Measurements from ENCODE around the gene MYO5C. TPM values are rescaled to one million over a fixed set of nuclear protein-coding genes. Genes with fewer than 3 reads are reported as not detected.

Gene MYO5C
- total and polyA plus RNA-seq, 2 donors (not counting 3 experiments of a cell fraction or from before 2014, with no cell fraction given): 7.5 to 19.4 TPM

DNA sequence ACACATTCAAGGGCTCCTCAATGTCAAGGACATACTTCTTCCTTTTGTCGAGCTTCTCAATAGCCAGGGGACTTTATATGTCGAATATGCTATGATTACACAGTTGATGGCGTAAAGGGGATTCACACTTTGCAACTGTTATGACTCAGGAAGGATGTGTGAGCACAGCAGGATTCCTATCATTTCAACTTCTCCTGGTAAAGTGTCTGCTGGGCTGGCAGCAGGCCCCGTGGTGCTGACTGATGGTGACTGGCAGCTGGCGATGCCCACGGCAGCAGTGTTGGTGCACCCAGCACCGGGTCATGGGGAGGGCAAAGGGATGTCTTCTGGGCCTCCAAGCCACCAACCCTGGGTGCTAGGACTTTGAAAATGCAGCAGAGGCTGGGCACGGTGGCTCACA lies 59.6 kb downstream of the MYO5C start:
- Histone ChIP-seq H4K20me1 (replicated peaks; ENCODE audit: control insufficient read depth, extremely low read depth, insufficient read depth, low read length) (no peaks in the 10 kb centered on the region), H2AFZ (ENCODE audit: low read depth, low read length) (no peak overlapping the region), H3K27ac (ENCODE audit: insufficient read depth, low read depth, low read length) (no peak overlapping the region), H3K36me3 (ENCODE audit: control insufficient read depth in 2 of 2, extremely low read depth in 1 of 2, insufficient read depth in 2 of 2, low read length in 2 of 2) (peaks cover 0 to 5% of the 10 kb centered on the region in 2 experiments), H3K79me2 (ENCODE audit: control insufficient read depth, insufficient read depth, low read length) (no peaks in the 10 kb centered on the region), H3K4me1 (ENCODE audit: control insufficient read depth, extremely low read depth, insufficient read depth, low read length) (no peaks in the 10 kb centered on the region), H3K9ac (replicated peaks; ENCODE audit: extremely low read depth, insufficient read depth, low read length) (no peak overlapping the region), H3K4me2 (ENCODE audit: insufficient read depth, low read length) (no peak overlapping the region), H3K27me3 (ENCODE audit: control insufficient read depth in 2 of 2, insufficient read depth in 2 of 2, low read length in 2 of 2) (no peaks in the 10 kb centered on the region), H3K9me3 (replicated peaks; ENCODE audit: control insufficient read depth, insufficient read depth, low read length) (no peaks in the 10 kb centered on the region), H3K4me3 (replicated peaks in 1 of 3; ENCODE audit: insufficient read depth in 1 of 3, low read depth in 1 of 3, low read length in 3 of 3) (no peak overlapping the region), H3K9me1 (replicated peaks; ENCODE audit: control insufficient read depth, extremely low read depth, insufficient read depth, low read length) (no peaks in the 10 kb centered on the region)
- FAIRE-seq (no peak), DNase-seq (ENCODE audit: low read depth, low spot score) (no peak)
- dilution Hi-C loops (cut with MboI; ENCODE audit: extremely low pct_ligation_motif_present, low sequenced_read_pairs): no loop called here
- no peak for TF ChIP-seq GATA2 (IDR thresholded peaks at IDR 0.05; ENCODE audit: insufficient read depth, insufficient read length, low read depth, low read length)
- TF ChIP-seq, protein P1, sequence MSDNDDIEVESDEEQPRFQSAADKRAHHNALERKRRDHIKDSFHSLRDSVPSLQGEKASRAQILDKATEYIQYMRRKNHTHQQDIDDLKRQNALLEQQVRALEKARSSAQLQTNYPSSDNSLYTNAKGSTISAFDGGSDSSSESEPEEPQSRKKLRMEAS (IDR thresholded peaks at IDR 0.05; ENCODE audit: insufficient read depth, insufficient read length): no peak
- no peak for TF ChIP-seq MYC (IDR thresholded peaks at IDR 0.05; ENCODE audit: low read depth, low read length)
- TF ChIP-seq FOS (IDR thresholded peaks at IDR 0.05; ENCODE audit: borderline replicate concordance, insufficient read depth, low read length): no peak
- no peak for TF ChIP-seq EZH2 (IDR thresholded peaks at IDR 0.05; ENCODE audit: borderline replicate concordance, low read depth, low read length, severe bottlenecking)
- no peak for TF ChIP-seq JUN (IDR thresholded peaks at IDR 0.05; ENCODE audit: borderline replicate concordance, insufficient read depth, insufficient read length, low read depth)
- TF ChIP-seq POLR2A (IDR thresholded peaks at IDR 0.05; ENCODE audit: low read depth, low read length): no peak
- TF ChIP-seq, protein P2, sequence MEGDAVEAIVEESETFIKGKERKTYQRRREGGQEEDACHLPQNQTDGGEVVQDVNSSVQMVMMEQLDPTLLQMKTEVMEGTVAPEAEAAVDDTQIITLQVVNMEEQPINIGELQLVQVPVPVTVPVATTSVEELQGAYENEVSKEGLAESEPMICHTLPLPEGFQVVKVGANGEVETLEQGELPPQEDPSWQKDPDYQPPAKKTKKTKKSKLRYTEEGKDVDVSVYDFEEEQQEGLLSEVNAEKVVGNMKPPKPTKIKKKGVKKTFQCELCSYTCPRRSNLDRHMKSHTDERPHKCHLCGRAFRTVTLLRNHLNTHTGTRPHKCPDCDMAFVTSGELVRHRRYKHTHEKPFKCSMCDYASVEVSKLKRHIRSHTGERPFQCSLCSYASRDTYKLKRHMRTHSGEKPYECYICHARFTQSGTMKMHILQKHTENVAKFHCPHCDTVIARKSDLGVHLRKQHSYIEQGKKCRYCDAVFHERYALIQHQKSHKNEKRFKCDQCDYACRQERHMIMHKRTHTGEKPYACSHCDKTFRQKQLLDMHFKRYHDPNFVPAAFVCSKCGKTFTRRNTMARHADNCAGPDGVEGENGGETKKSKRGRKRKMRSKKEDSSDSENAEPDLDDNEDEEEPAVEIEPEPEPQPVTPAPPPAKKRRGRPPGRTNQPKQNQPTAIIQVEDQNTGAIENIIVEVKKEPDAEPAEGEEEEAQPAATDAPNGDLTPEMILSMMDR (IDR thresholded peaks at IDR 0.05; ENCODE audit: extremely low read depth in 1 of 2, insufficient read depth in 1 of 2, low read depth in 1 of 2, low read length in 2 of 2): no peak
- no peak for TF ChIP-seq POLR2AphosphoS5 (IDR thresholded peaks at IDR 0.05; ENCODE audit: insufficient read depth, low read depth, low read length)
- CTCF ChIA-PET: interaction anchor here (1.0 to 4.3 kb wide), 3 partner anchors 9 to 500 kb away, joined by 3 to 27 read pairs (median 3); no protein-coding TSS in a partner anchor
- intact Hi-C loops (cut with micrococcal nuclease): no loop called here
- BruUV-seq (replicated peaks): no TSS peak
- POLR2A ChIA-PET: no interaction called here
